NOMO-1 treated with DMSO at 0.1 percent for 48 hours (cell line): ENCODE results near the gene NUP98.
"Not testable (repeated sequence)": the region's sequence is repeated elsewhere in the genome, so short reads cannot be mapped to it uniquely, and the experiment has no call there.

Experiments
- DNase-seq: peaks from one replicate; lab custom pipeline; 2025; ENCODE audit not compliant: unreplicated experiment; lab: John Stamatoyannopoulos, UW

The NUP98 gene

GRCh38 chr11:3679077-3679476 is 118.3 kb downstream of the NUP98 start:
- no peak for DNase-seq

GRCh38 chr11:3675971-3676370 is 121.4 kb downstream of the NUP98 start:
- no peak for DNase-seq

- DNase-seq = no peak
Measured at GRCh38 chr11:3674189-3674588, 123.2 kb downstream of the NUP98 start.

- DNase-seq = no peak
Measured at GRCh38 chr11:3671334-3672254, 125.8 kb downstream of the NUP98 start, which contains the start of gene CHRNA10. TSS of gene CHRNA10 (minus strand) at chr11:3671384. CDS start at chr11:3671312, 72 bp downstream.

- DNase-seq = no peak
Measured at GRCh38 chr11:3669742-3670183, 127.6 kb downstream of the NUP98 start.

- DNase-seq = no peak
Measured at GRCh38 chr11:3669128-3669527, 128.2 kb downstream of the NUP98 start.

GRCh38 chr11:3667149-3668035 is 130.0 kb downstream of the NUP98 start:
- no peak for DNase-seq

- no peak for DNase-seq
Measured at GRCh38 chr11:3666023-3666530, 131.3 kb downstream of the NUP98 start.

- no peak for DNase-seq
Measured at GRCh38 chr11:3665336-3666022, 131.9 kb downstream of the NUP98 start.

GRCh38 chr11:3664032-3664630 is 133.2 kb downstream of the NUP98 start:
- no peak for DNase-seq

GRCh38 chr11:3662856-3663255 is 134.5 kb downstream of the NUP98 start:
- DNase-seq = no peak

GRCh38 chr11:3660960-3661359 is 136.4 kb downstream of the NUP98 start:
- no peak for DNase-seq

- DNase-seq = no peak
Measured at GRCh38 chr11:3659595-3660515, 137.5 kb downstream of the NUP98 start.

- no peak for DNase-seq
Measured at GRCh38 chr11:3658252-3658651, 139.1 kb downstream of the NUP98 start.

GRCh38 chr11:3657331-3657730 is 140.0 kb downstream of the NUP98 start:
- not testable (repeated sequence) for DNase-seq

GRCh38 chr11:3655547-3655946 is 141.8 kb downstream of the NUP98 start:
- no peak for DNase-seq

- DNase-seq = not testable (repeated sequence)
Measured at GRCh38 chr11:3652514-3652913, 144.8 kb downstream of the NUP98 start.

- DNase-seq = not testable (repeated sequence)
Measured at GRCh38 chr11:3649374-3649773, 148.0 kb downstream of the NUP98 start.

- DNase-seq = not testable (repeated sequence)
Measured at GRCh38 chr11:3648843-3649242, 148.5 kb downstream of the NUP98 start.
